HG03045 (cell line): ENCODE results near the gene ADPRHL1.

Experiments used
- ATAC-seq: cut with Tn5 transposase; IDR thresholded peaks from one replicate; pipeline ENCODE4 v1.9.1; 2021; ENCODE audit warnings: mild to moderate bottlenecking, moderate library complexity; ENCODE audit not compliant: unreplicated experiment

ADPRHL1 gene

GRCh38 chr13:113417836-113418721 is 35.2 kb downstream of the ADPRHL1 start:
- ATAC-seq: no peak

DNA sequence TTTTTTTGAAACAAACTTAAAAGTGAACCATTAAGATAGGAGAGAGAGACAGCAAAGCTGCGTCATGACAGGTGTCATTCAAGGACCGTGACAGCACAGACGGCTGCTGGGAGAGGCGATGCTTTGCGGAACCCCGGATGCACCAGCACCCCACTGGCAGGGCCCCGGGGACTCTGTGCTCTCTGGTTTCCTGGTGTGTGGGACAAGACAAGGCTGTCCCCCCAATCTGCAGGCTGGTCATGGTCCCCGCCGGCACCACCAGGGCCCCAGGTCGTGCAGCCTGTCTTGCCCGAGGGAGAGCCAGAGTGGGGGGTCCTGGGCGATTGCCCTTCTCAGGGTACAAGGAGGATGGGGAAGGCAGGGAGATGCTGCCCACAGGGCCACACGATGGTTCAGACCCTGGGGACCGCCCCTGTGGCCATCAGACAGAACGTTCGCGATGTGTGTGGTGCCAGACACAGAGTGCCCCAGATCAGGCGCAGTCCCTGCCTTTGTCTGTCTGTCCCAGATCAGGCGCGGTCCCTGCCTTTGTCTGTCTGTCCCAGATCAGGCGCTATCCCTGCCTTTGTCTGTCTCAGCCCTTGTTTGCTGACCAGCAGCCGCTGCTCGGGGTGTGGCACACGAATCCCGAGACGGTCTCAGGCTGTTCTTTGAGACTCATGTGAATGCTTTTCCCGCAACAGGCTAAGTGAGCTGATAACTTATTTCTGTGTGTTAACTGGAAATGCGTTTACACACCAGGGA is 36.1 kb downstream of the ADPRHL1 start:
- ATAC-seq: no peak

DNA sequence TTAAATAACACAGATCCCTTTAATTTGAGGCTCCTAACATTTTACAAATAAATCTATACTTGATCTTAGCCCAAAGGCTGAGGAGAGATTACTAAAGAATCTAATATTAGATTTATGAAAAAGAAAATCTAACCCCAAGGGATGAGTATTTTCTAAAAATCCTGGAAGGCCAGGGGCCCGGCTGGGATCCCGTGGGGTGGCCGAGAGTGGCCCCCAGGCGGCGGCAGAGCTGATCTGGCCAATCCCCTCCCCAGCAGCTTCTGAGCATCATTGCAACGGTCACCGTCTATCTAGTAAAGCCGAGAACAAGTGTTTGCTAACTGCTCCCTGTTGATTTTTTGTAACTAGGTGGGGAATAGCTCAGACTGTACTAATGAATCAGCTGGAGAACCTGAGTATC is 37.5 kb downstream of the ADPRHL1 start:
- ATAC-seq: no peak

DNA sequence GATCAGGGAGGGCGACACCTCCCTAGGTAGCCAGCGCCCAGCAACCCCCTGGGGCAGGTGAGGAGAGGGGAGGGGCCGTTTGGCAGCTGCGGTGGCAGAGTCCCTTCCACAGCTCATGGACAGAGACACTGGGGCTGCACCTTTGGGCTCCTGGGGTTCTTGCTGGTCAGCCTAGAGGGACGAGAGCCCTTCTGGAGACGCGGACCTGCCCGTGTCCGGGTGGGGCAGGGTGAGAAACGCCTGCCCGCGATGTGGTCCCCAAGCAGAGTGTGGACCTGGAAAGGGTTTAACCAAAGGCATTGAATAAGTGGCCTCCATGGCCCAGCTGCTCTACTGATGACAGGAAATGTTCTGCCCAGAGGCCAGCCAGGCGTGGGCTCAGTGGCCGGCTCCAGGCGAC is 38.3 kb downstream of the ADPRHL1 start:
- no peak for ATAC-seq

GRCh38 chr13:113414335-113414734 is 39.0 kb downstream of the ADPRHL1 start:
- no peak for ATAC-seq

- no peak for ATAC-seq
Measured at GRCh38 chr13:113413898-113414282, 39.4 kb downstream of the ADPRHL1 start.

DNA sequence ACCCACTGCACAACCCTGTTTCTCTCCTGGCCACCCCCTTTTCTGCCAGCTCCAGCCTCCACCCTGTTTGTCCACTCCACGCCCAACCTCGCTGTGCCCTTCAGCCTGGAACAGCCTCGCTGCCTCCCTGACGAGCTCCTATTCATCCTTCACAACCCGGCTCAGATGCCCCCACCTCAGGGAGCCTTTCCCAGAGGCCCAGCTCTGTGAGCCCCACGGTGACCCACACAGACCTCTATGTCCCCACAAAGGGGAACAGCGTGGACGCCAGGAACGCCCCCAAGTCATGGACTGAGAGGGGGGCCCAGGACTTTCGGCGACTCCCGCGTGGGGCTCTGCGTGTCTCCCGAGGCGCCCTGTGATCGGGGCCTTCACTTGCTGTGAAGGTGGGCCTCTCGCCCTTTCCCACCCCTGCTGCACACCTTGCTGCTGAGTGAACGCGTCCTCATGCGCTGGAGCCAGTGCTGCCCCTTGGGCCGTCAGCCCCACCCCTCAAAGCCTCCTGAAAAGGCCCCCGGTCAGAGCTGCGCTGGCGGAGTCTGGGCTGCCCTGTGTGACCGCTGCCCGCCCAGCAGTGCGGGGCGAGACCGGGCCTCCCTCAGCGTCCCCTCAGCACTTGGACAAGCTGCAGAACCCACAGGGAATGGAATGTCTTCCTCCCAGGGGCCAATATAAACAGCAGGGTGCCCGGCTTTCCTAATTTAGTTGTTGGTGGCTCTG is 40.0 kb downstream of the ADPRHL1 start:
- ATAC-seq: no peak

DNA sequence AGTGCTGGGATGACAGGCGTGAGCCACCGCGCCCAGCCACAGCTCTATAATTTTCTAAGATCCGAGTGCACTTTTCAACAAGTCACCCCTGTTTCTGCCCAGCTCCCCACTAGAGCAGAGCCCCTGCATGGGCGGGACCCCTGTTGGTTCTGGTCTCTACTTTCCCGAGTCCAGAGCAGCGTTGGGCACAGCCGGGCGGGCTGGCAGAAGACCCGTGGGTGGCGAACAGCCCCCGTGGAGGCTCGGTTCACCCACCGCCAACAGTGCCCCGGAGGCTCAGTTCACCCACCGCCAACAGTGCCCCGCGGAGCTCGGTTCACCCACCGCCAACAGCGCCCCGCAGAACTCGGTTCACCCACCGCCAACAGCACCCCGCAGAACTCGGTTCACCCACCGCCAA is 40.8 kb downstream of the ADPRHL1 start:
- no peak for ATAC-seq

- no peak for ATAC-seq
Measured at GRCh38 chr13:113411216-113412023, 41.9 kb downstream of the ADPRHL1 start.

DNA sequence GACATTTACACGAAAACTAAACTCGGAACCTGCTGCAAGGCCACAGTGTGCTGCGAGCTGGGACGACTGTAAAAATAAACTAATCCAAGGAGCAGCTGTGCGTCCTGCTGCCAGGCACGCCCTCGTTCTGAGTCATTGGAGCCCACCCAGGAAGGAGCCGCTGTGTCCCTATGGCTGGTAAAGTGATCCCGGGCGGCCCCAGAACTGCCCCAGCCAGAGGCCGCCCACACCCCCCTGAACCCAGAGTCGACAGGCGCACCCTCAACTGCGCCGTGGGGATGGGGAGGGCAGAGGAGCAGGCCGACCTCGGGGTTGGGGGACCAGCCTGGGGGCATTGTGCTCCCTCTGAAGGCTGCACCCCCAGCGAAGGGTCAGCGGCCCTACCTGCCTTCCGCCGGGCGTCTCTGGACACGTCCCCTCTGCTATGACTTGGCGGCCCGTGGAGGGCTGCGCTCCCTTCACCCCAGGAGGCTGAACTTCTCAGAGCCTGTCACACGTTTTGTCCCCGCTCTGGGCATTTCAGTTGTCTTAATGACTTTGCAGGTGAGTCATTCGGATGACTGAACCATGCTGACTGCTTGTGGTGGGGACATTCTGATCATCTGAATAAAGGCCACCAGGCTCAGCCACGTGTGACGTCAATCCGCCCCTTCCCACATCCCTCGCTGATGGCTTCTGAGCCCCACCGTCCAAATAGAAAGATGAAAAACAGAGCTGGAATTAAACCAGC is 42.7 kb downstream of the ADPRHL1 start:
- ATAC-seq: no peak

GRCh38 chr13:113408562-113408961 is 44.7 kb downstream of the ADPRHL1 start:
- ATAC-seq: no peak

- no peak for ATAC-seq
Measured at GRCh38 chr13:113407531-113408393, 45.5 kb downstream of the ADPRHL1 start.

- ATAC-seq: no peak
Measured at GRCh38 chr13:113407103-113407530, 46.2 kb downstream of the ADPRHL1 start.

- ATAC-seq: no peak
Measured at GRCh38 chr13:113406321-113407102, 46.8 kb downstream of the ADPRHL1 start.

DNA sequence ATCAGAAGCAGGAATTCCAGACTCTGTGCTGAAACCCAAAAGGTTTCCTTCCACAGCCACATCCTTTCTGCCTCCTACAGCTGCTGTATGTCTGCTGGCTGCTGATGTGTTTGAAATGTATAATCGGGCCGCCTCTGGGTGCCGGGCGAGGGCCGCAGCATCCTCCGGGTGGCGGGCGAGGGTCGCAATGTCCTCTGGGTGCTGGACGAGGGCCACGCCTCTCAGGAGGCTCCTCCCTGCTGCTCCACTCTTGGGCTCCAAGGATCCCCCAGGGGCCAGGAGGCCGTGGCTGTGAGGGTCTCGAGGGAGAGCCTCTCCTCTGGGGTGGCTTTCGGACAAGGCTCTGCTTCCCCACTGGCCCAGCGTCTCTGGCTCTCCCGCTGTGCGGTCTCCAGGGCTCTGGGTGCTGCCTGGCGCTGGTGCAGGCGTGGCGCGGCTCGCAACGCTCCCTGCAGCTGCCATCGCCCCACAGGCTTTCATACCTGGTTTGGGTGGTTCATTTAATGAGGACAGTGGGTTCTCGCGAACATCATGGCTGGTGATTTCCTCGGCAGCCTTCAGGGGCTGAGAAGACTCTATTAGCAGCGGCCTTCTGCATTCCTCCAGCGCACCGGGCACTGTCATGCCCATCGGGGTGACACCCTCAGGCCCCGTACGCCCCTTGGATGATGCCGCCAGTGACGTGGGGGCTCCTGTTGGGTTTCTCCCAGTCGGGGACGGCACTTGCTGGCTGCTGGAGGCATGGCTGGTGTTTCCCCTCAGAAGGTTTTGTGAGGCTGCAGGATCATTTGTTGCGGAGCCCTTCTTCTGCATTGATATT is 47.6 kb downstream of the ADPRHL1 start:
- ATAC-seq: no peak

- ATAC-seq: no peak
Measured at GRCh38 chr13:113404723-113405471, 48.4 kb downstream of the ADPRHL1 start.

DNA sequence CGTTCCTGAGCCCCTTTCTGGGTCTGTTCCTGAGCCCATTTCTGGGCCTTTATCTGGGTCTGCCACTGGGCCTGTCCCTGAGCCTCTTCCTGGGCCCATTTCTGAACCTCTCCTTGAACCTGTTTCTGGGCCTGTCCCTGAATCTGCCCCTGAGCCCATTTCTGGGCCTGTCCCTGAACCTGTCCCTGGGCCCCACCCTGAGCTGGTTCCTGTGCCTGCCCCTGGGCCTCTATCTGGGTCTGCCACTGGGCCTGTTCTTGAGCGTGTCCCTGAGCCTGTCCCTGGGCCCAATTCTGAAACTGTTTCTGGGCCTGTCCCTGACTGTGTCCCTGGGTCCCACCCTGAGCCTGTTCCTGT is 48.9 kb downstream of the ADPRHL1 start:
- ATAC-seq: no peak
